OCI-LY7 (cell line): ENCODE results near the gene DIP2C.

ENCODE experiments used
- CTCF ChIP-seq: fragments of 200-600 bp; sonication (generic); conservative IDR thresholded peaks from 2 replicates; pipeline ENCODE4 v1.5.1; 2014; ENCODE audit warnings: mild to moderate bottlenecking, antibody characterized with exemption, low read length, moderate library complexity, mixed read lengths
- EZH2phosphoT487 ChIP-seq: fragments of 200-600 bp; sonication (generic); IDR thresholded peaks from 2 replicates; pipeline ENCODE4 v1.6.1; 2018; ENCODE audit warnings: low read depth, borderline replicate concordance, mild to moderate bottlenecking, mixed run types, antibody characterized with exemption, low read length, moderate library complexity, mixed read lengths

GRCh38 chr10:663831-664251 is 25.6 kb downstream of the DIP2C start:
- TF ChIP-seq CTCF (no peak), EZH2phosphoT487 (no peak)
